ENCODE results near the gene SLC16A5.

The SLC16A5 gene

GRCh38 chr17:75111777-75112335 is 24.1 kb downstream of the SLC16A5 start:
- Histone ChIP-seq H2BK12ac (ENCODE audit: low read length) (no peak overlapping the region), H3K79me1 (ENCODE audit: low read depth, low read length) (no peaks in the 10 kb centered on the region), H2AFZ (ENCODE audit: low read length) (no peak overlapping the region), H3K27me3 (ENCODE audit: control insufficient read depth in 3 of 3, insufficient read depth in 3 of 3, low read depth in 1 of 3, low read length in 3 of 3) (peaks cover 0 to 7% (median 6%) of the 10 kb centered on the region in 3 experiments), H3K27ac (replicated peaks; ENCODE audit: low read length) (no peak overlapping the region), H3K4me2 (ENCODE audit: insufficient read depth, low read length, poor library complexity, severe bottlenecking) (no peak overlapping the region), H2BK15ac (ENCODE audit: low read length) (no peak overlapping the region), H2BK5ac (ENCODE audit: low read length) (no peak overlapping the region), H2BK120ac (ENCODE audit: low read depth, low read length) (no peak overlapping the region), H4K91ac (ENCODE audit: low read depth, low read length, poor library complexity) (peak overlapping the region; percentile 72), H3K9me3 (replicated peaks in 1 of 2; ENCODE audit: control insufficient read depth in 2 of 2, insufficient read depth in 1 of 2, low read depth in 1 of 2, low read length in 2 of 2) (no peaks in the 10 kb centered on the region), H3K4me1 (ENCODE audit: control insufficient read depth in 2 of 2, insufficient read depth in 1 of 2, low read depth in 1 of 2, low read length in 2 of 2) (peaks cover 0 to 5% of the 10 kb centered on the region in 2 donors), H3K36me3 (replicated peaks in 1 of 2; ENCODE audit: control insufficient read depth in 2 of 2, insufficient read depth in 2 of 2, low read length in 2 of 2) (peaks cover 6 to 25% of the 10 kb centered on the region in 2 donors), H3K18ac (ENCODE audit: low read length) (no peak overlapping the region), H3K4me3 (ENCODE audit: low read length in 2 of 2) (no peak overlapping the region), H3K9ac (ENCODE audit: low read depth, low read length, poor library complexity) (no peak overlapping the region), H2AK5ac (ENCODE audit: low read depth, low read length) (no peak overlapping the region), H4K8ac (ENCODE audit: low read depth, low read length) (no peak overlapping the region), H3K14ac (ENCODE audit: low read length) (no peak overlapping the region), H3K23ac (ENCODE audit: low read depth, low read length, poor library complexity) (no peak overlapping the region), H3K4ac (ENCODE audit: low read length) (peak overlapping the region; percentile 37)
- DNase-seq (ENCODE audit: low spot score) = no peak
- WGBS, 2 donors (ENCODE audit: extremely low coverage in 2 of 2, insufficient read length in 2 of 2, insufficient replicate concordance in 1 of 2) = no CpG with 5 or more reads among the region's 7 CpGs

GRCh38 chr17:75113798-75114551 is 26.2 kb downstream of the SLC16A5 start:
- no peak overlapping the region for H3K23ac ChIP-seq (ENCODE audit: low read depth, low read length, poor library complexity)
- H3K27me3 ChIP-seq (ENCODE audit: control insufficient read depth in 3 of 3, insufficient read depth in 3 of 3, low read depth in 1 of 3, low read length in 3 of 3) = peaks cover 0 to 5% (median under 1%) of the 10 kb centered on the region in 3 experiments
- no peak overlapping the region for H2BK120ac ChIP-seq (ENCODE audit: low read depth, low read length)
- H3K4me2 ChIP-seq (ENCODE audit: insufficient read depth, low read length, poor library complexity, severe bottlenecking) = no peak overlapping the region
- H2BK5ac ChIP-seq (ENCODE audit: low read length) = no peak overlapping the region
- H2AFZ ChIP-seq (ENCODE audit: low read length) = peak overlapping the region; percentile 76
- no peaks in the 10 kb centered on the region for H3K79me1 ChIP-seq (ENCODE audit: low read depth, low read length)
- no peak overlapping the region for H4K8ac ChIP-seq (ENCODE audit: low read depth, low read length)
- no peak overlapping the region for H3K9ac ChIP-seq (ENCODE audit: low read depth, low read length, poor library complexity)
- H2BK12ac ChIP-seq (ENCODE audit: low read length) = no peak overlapping the region
- no peak overlapping the region for H4K91ac ChIP-seq (ENCODE audit: low read depth, low read length, poor library complexity)
- DNase-seq (ENCODE audit: low spot score) = peak; percentile 86
- H2BK15ac ChIP-seq (ENCODE audit: low read length) = no peak overlapping the region
- no peak overlapping the region for H2AK5ac ChIP-seq (ENCODE audit: low read depth, low read length)
- no peak overlapping the region for H3K4ac ChIP-seq (ENCODE audit: low read length)
- H3K4me3 ChIP-seq (ENCODE audit: low read length in 2 of 2) = no peak overlapping the region
- H3K9me3 ChIP-seq (replicated peaks in 1 of 2; ENCODE audit: control insufficient read depth in 2 of 2, insufficient read depth in 1 of 2, low read depth in 1 of 2, low read length in 2 of 2) = no peaks in the 10 kb centered on the region
- no peak overlapping the region for H3K14ac ChIP-seq (ENCODE audit: low read length)
- WGBS, 2 donors (ENCODE audit: extremely low coverage in 2 of 2, insufficient read length in 2 of 2, insufficient replicate concordance in 1 of 2) = no CpG with 5 or more reads among the region's 22 CpGs
- no peak overlapping the region for H3K18ac ChIP-seq (ENCODE audit: low read length)
- peaks cover 0 to 3% of the 10 kb centered on the region in 2 donors for H3K4me1 ChIP-seq (ENCODE audit: control insufficient read depth in 2 of 2, insufficient read depth in 1 of 2, low read depth in 1 of 2, low read length in 2 of 2)
- no peak overlapping the region for H3K27ac ChIP-seq (replicated peaks; ENCODE audit: low read length)
- peaks cover 6 to 32% of the 10 kb centered on the region in 2 donors for H3K36me3 ChIP-seq (replicated peaks in 1 of 2; ENCODE audit: control insufficient read depth in 2 of 2, insufficient read depth in 2 of 2, low read length in 2 of 2)

GRCh38 chr17:75114552-75115314 is 27.0 kb downstream of the SLC16A5 start:
- no peak overlapping the region for H3K4me2 ChIP-seq (ENCODE audit: insufficient read depth, low read length, poor library complexity, severe bottlenecking)
- no peak overlapping the region for H2BK15ac ChIP-seq (ENCODE audit: low read length)
- no peak overlapping the region for H3K4me3 ChIP-seq (ENCODE audit: low read length in 2 of 2)
- no peak overlapping the region for H4K91ac ChIP-seq (ENCODE audit: low read depth, low read length, poor library complexity)
- no peak overlapping the region for H2BK120ac ChIP-seq (ENCODE audit: low read depth, low read length)
- no peak overlapping the region for H4K8ac ChIP-seq (ENCODE audit: low read depth, low read length)
- peaks cover 0 to 3% of the 10 kb centered on the region in 2 donors for H3K4me1 ChIP-seq (ENCODE audit: control insufficient read depth in 2 of 2, insufficient read depth in 1 of 2, low read depth in 1 of 2, low read length in 2 of 2)
- H2BK12ac ChIP-seq (ENCODE audit: low read length) = no peak overlapping the region
- no peaks in the 10 kb centered on the region for H3K79me1 ChIP-seq (ENCODE audit: low read depth, low read length)
- H3K9me3 ChIP-seq (replicated peaks in 1 of 2; ENCODE audit: control insufficient read depth in 2 of 2, insufficient read depth in 1 of 2, low read depth in 1 of 2, low read length in 2 of 2) = no peaks in the 10 kb centered on the region
- H3K4ac ChIP-seq (ENCODE audit: low read length) = no peak overlapping the region
- no peak overlapping the region for H3K23ac ChIP-seq (ENCODE audit: low read depth, low read length, poor library complexity)
- no peak overlapping the region for H2AK5ac ChIP-seq (ENCODE audit: low read depth, low read length)
- peaks cover 6 to 36% of the 10 kb centered on the region in 2 donors for H3K36me3 ChIP-seq (replicated peaks in 1 of 2; ENCODE audit: control insufficient read depth in 2 of 2, insufficient read depth in 2 of 2, low read length in 2 of 2)
- no peaks in the 10 kb centered on the region for H3K27me3 ChIP-seq (ENCODE audit: control insufficient read depth in 3 of 3, insufficient read depth in 3 of 3, low read depth in 1 of 3, low read length in 3 of 3)
- no peak overlapping the region for H3K18ac ChIP-seq (ENCODE audit: low read length)
- H3K9ac ChIP-seq (ENCODE audit: low read depth, low read length, poor library complexity) = no peak overlapping the region
- DNase-seq (ENCODE audit: low spot score) = no peak
- WGBS, 2 donors (ENCODE audit: extremely low coverage in 2 of 2, insufficient read length in 2 of 2, insufficient replicate concordance in 1 of 2) = no CpG with 5 or more reads among the region's 19 CpGs
- no peak overlapping the region for H3K27ac ChIP-seq (replicated peaks; ENCODE audit: low read length)
- H2AFZ ChIP-seq (ENCODE audit: low read length) = peak overlapping the region; percentile 76
- H2BK5ac ChIP-seq (ENCODE audit: low read length) = no peak overlapping the region
- H3K14ac ChIP-seq (ENCODE audit: low read length) = no peak overlapping the region

GRCh38 chr17:75115555-75115954 is 27.8 kb downstream of the SLC16A5 start:
- H3K14ac ChIP-seq (ENCODE audit: low read length) = no peak overlapping the region
- H2AK5ac ChIP-seq (ENCODE audit: low read depth, low read length) = no peak overlapping the region
- no peak overlapping the region for H4K91ac ChIP-seq (ENCODE audit: low read depth, low read length, poor library complexity)
- no peak overlapping the region for H2AFZ ChIP-seq (ENCODE audit: low read length)
- no peak overlapping the region for H3K27ac ChIP-seq (replicated peaks; ENCODE audit: low read length)
- DNase-seq (ENCODE audit: low spot score) = no peak
- H3K4ac ChIP-seq (ENCODE audit: low read length) = no peak overlapping the region
- H3K18ac ChIP-seq (ENCODE audit: low read length) = no peak overlapping the region
- H2BK12ac ChIP-seq (ENCODE audit: low read length) = no peak overlapping the region
- no peak overlapping the region for H4K8ac ChIP-seq (ENCODE audit: low read depth, low read length)
- H3K4me1 ChIP-seq (ENCODE audit: control insufficient read depth in 2 of 2, insufficient read depth in 1 of 2, low read depth in 1 of 2, low read length in 2 of 2) = no peaks in the 10 kb centered on the region
- H3K4me3 ChIP-seq (ENCODE audit: low read length in 2 of 2) = no peak overlapping the region
- no peak overlapping the region for H2BK15ac ChIP-seq (ENCODE audit: low read length)
- H2BK5ac ChIP-seq (ENCODE audit: low read length) = no peak overlapping the region
- H3K27me3 ChIP-seq (ENCODE audit: control insufficient read depth in 3 of 3, insufficient read depth in 3 of 3, low read depth in 1 of 3, low read length in 3 of 3) = no peaks in the 10 kb centered on the region
- no peaks in the 10 kb centered on the region for H3K9me3 ChIP-seq (replicated peaks in 1 of 2; ENCODE audit: control insufficient read depth in 2 of 2, insufficient read depth in 1 of 2, low read depth in 1 of 2, low read length in 2 of 2)
- H3K23ac ChIP-seq (ENCODE audit: low read depth, low read length, poor library complexity) = no peak overlapping the region
- H2BK120ac ChIP-seq (ENCODE audit: low read depth, low read length) = no peak overlapping the region
- no peak overlapping the region for H3K4me2 ChIP-seq (ENCODE audit: insufficient read depth, low read length, poor library complexity, severe bottlenecking)
- H3K79me1 ChIP-seq (ENCODE audit: low read depth, low read length) = no peaks in the 10 kb centered on the region
- no peak overlapping the region for H3K9ac ChIP-seq (ENCODE audit: low read depth, low read length, poor library complexity)
- H3K36me3 ChIP-seq (replicated peaks in 1 of 2; ENCODE audit: control insufficient read depth in 2 of 2, insufficient read depth in 2 of 2, low read length in 2 of 2) = peaks cover 8 to 40% of the 10 kb centered on the region in 2 donors

Data from neuronal stem cell (in vitro differentiated cells).